ENCODE data around the gene DDX23.
"Not testable (repeated sequence)": the region's sequence is repeated elsewhere in the genome, so short reads cannot be mapped to it uniquely, and the experiment has no call there.

Gene DDX23

GRCh38 chr12:48858043-48858442 is 6.1 kb upstream of the DDX23 start:
- H3K4me1 ChIP-seq (ENCODE audit: control extremely low read depth in 1 of 4, control insufficient read depth in 4 of 4, insufficient read depth in 4 of 4, low read length in 3 of 4) = peaks cover under 1 to 2% (median under 1%) of the 10 kb centered on the region in 4 experiments
- 96% methylated on average over 7 of the region's 8 CpGs for WGBS (ENCODE audit: insufficient coverage)
- POLR2A ChIA-PET = interaction anchor here (1.4 to 2.5 kb wide), 2 partner anchors 7 to 32 kb away, joined by 4 to 12 read pairs; partner anchors contain the start of gene RND1
- no peak overlapping the region for H3K4me3 ChIP-seq (ENCODE audit: control insufficient read depth in 1 of 7, extremely low read depth in 1 of 7, insufficient read depth in 4 of 7, low read depth in 2 of 7, low read length in 6 of 7)
- H3K27me3 ChIP-seq (replicated peaks in 2 of 5; ENCODE audit: control insufficient read depth in 4 of 5, insufficient read depth in 5 of 5, low read length in 4 of 5) = peaks cover 0 to 1% (median 0%) of the 10 kb centered on the region in 5 experiments
- DNase-seq = no peak
- H3K36me3 ChIP-seq (ENCODE audit: control insufficient read depth in 4 of 4, insufficient read depth in 4 of 4, low read length in 3 of 4) = no peaks in the 10 kb centered on the region
- H3K27ac ChIP-seq (ENCODE audit: insufficient read depth in 1 of 2, low read depth in 1 of 2, low read length in 2 of 2, poor library complexity in 1 of 2, severe bottlenecking in 2 of 2) = no peak overlapping the region
- CTCF ChIA-PET = interaction anchor here (1.2 to 17.5 kb wide), 5 partner anchors 10 to 105 kb away, joined by 3 to 189 read pairs (median 5); no protein-coding TSS in a partner anchor
- H3K9me3 ChIP-seq (ENCODE audit: control extremely low read depth in 1 of 5, control insufficient read depth in 4 of 5, insufficient read depth in 2 of 5, low read depth in 1 of 5, low read length in 4 of 5) = no peaks in the 10 kb centered on the region

GRCh38 chr12:48857278-48857994 is 5.5 kb upstream of the DDX23 start:
- no peak overlapping the region for H3K4me3 ChIP-seq (ENCODE audit: control insufficient read depth in 1 of 7, extremely low read depth in 1 of 7, insufficient read depth in 4 of 7, low read depth in 2 of 7, low read length in 6 of 7)
- DNase-seq = no peak
- H3K36me3 ChIP-seq (ENCODE audit: control insufficient read depth in 4 of 4, insufficient read depth in 4 of 4, low read length in 3 of 4) = no peaks in the 10 kb centered on the region
- 87% methylated on average over 6 of the region's 13 CpGs for WGBS (ENCODE audit: insufficient coverage)
- no peaks in the 10 kb centered on the region for H3K9me3 ChIP-seq (ENCODE audit: control extremely low read depth in 1 of 5, control insufficient read depth in 4 of 5, insufficient read depth in 2 of 5, low read depth in 1 of 5, low read length in 4 of 5)
- ChIA-PET POLR2A (interaction anchor here (1.4 to 2.5 kb wide), 2 partner anchors 8 to 33 kb away, joined by 4 to 12 read pairs; partner anchors contain the start of gene RND1), CTCF (interaction anchor here (0.6 to 17.5 kb wide), 8 partner anchors 8 to 1168 kb away, joined by 3 to 189 read pairs (median 4); partner anchors contain the start of genes RACGAP1 and RND1)
- H3K27me3 ChIP-seq (replicated peaks in 2 of 5; ENCODE audit: control insufficient read depth in 4 of 5, insufficient read depth in 5 of 5, low read length in 4 of 5) = no peaks in the 10 kb centered on the region
- H3K27ac ChIP-seq (ENCODE audit: insufficient read depth in 1 of 2, low read depth in 1 of 2, low read length in 2 of 2, poor library complexity in 1 of 2, severe bottlenecking in 2 of 2) = no peak overlapping the region
- peaks cover 6 to 8% (median 7%) of the 10 kb centered on the region in 4 experiments for H3K4me1 ChIP-seq (ENCODE audit: control extremely low read depth in 1 of 4, control insufficient read depth in 4 of 4, insufficient read depth in 4 of 4, low read length in 3 of 4)

GRCh38 chr12:48856379-48856778 is 4.4 kb upstream of the DDX23 start:
- DNase-seq = no peak
- no peak overlapping the region for H3K4me3 ChIP-seq (ENCODE audit: control insufficient read depth in 1 of 7, extremely low read depth in 1 of 7, insufficient read depth in 4 of 7, low read depth in 2 of 7, low read length in 6 of 7)
- no peaks in the 10 kb centered on the region for H3K36me3 ChIP-seq (ENCODE audit: control insufficient read depth in 4 of 4, insufficient read depth in 4 of 4, low read length in 3 of 4)
- ChIA-PET POLR2A (interaction anchor here (2.5 kb wide), 1 partner anchor 9 kb away, joined by 12 read pairs; the partner anchor contains the start of gene RND1), CTCF (interaction anchor here (0.8 to 17.5 kb wide), 6 partner anchors 9 to 57 kb away, joined by 3 to 189 read pairs (median 6); partner anchors contain the start of gene RND1)
- no peaks in the 10 kb centered on the region for H3K27me3 ChIP-seq (replicated peaks in 2 of 5; ENCODE audit: control insufficient read depth in 4 of 5, insufficient read depth in 5 of 5, low read length in 4 of 5)
- H3K9me3 ChIP-seq (ENCODE audit: control extremely low read depth in 1 of 5, control insufficient read depth in 4 of 5, insufficient read depth in 2 of 5, low read depth in 1 of 5, low read length in 4 of 5) = no peaks in the 10 kb centered on the region
- peaks cover 6 to 12% (median 10%) of the 10 kb centered on the region in 4 experiments for H3K4me1 ChIP-seq (ENCODE audit: control extremely low read depth in 1 of 4, control insufficient read depth in 4 of 4, insufficient read depth in 4 of 4, low read length in 3 of 4)
- WGBS (ENCODE audit: insufficient coverage) = 100% methylated on average over 1 of the region's 2 CpGs
- H3K27ac ChIP-seq (ENCODE audit: insufficient read depth in 1 of 2, low read depth in 1 of 2, low read length in 2 of 2, poor library complexity in 1 of 2, severe bottlenecking in 2 of 2) = no peak overlapping the region

- H3K36me3 ChIP-seq (ENCODE audit: control insufficient read depth in 4 of 4, insufficient read depth in 4 of 4, low read length in 3 of 4); H3K27me3 ChIP-seq (replicated peaks in 2 of 5; ENCODE audit: control insufficient read depth in 4 of 5, insufficient read depth in 5 of 5, low read length in 4 of 5); H3K4me3 ChIP-seq (ENCODE audit: control insufficient read depth in 1 of 7, extremely low read depth in 1 of 7, insufficient read depth in 4 of 7, low read depth in 2 of 7, low read length in 6 of 7); DNase-seq; H3K27ac ChIP-seq (ENCODE audit: insufficient read depth in 1 of 2, low read depth in 1 of 2, low read length in 2 of 2, poor library complexity in 1 of 2, severe bottlenecking in 2 of 2); POLR2A ChIA-PET; H3K9me3 ChIP-seq (ENCODE audit: control extremely low read depth in 1 of 5, control insufficient read depth in 4 of 5, insufficient read depth in 2 of 5, low read depth in 1 of 5, low read length in 4 of 5): not testable (repeated sequence)
- CTCF ChIA-PET = interaction anchor here (1.5 to 17.5 kb wide), 10 partner anchors 11 to 123 kb away, joined by 3 to 189 read pairs (median 12); partner anchors contain the start of genes RND1 and WNT1
- H3K4me1 ChIP-seq (ENCODE audit: control extremely low read depth in 1 of 4, control insufficient read depth in 4 of 4, insufficient read depth in 4 of 4, low read length in 3 of 4) = peaks cover 8 to 22% (median 18%) of the 10 kb centered on the region in 4 experiments
- 99% methylated on average over 9 of the region's 10 CpGs for WGBS (ENCODE audit: insufficient coverage)
These were observed 3.0 kb upstream of the DDX23 start for GRCh38 chr12:48854932-48855331.

GRCh38 chr12:48854488-48854887 is 2.5 kb upstream of the DDX23 start:
- POLR2A ChIA-PET = interaction anchor here (2.5 kb wide), 1 partner anchor 11 kb away, joined by 13 read pairs; the partner anchor contains the start of gene RND1
- Histone ChIP-seq H3K4me1 (ENCODE audit: control extremely low read depth in 1 of 4, control insufficient read depth in 4 of 4, insufficient read depth in 4 of 4, low read length in 3 of 4) (peaks cover 8 to 24% (median 20%) of the 10 kb centered on the region in 4 experiments), H3K27ac (ENCODE audit: insufficient read depth in 1 of 2, low read depth in 1 of 2, low read length in 2 of 2, poor library complexity in 1 of 2, severe bottlenecking in 2 of 2) (no peak overlapping the region), H3K36me3 (ENCODE audit: control insufficient read depth in 4 of 4, insufficient read depth in 4 of 4, low read length in 3 of 4) (peaks cover 0 to 6% (median 0%) of the 10 kb centered on the region in 4 experiments), H3K4me3 (ENCODE audit: control insufficient read depth in 1 of 7, extremely low read depth in 1 of 7, insufficient read depth in 4 of 7, low read depth in 2 of 7, low read length in 6 of 7) (no peak overlapping the region), H3K9me3 (ENCODE audit: control extremely low read depth in 1 of 5, control insufficient read depth in 4 of 5, insufficient read depth in 2 of 5, low read depth in 1 of 5, low read length in 4 of 5) (no peaks in the 10 kb centered on the region), H3K27me3 (replicated peaks in 2 of 5; ENCODE audit: control insufficient read depth in 4 of 5, insufficient read depth in 5 of 5, low read length in 4 of 5) (no peaks in the 10 kb centered on the region)
- DNase-seq = no peak
- 83% methylated on average over 1 of the region's 4 CpGs for WGBS (ENCODE audit: insufficient coverage)
- CTCF ChIA-PET = interaction anchor here (1.8 to 17.5 kb wide), 14 partner anchors 11 to 140 kb away, joined by 5 to 189 read pairs (median 12); partner anchors contain the start of genes RND1 and WNT1

GRCh38 chr12:48852734-48853688 is 1.0 kb upstream of the DDX23 start:
- 0% methylated on average over 7 of the region's 11 CpGs for WGBS (ENCODE audit: insufficient coverage)
- DNase-seq = peak; percentile 92 to 96 (median 93)
- Histone ChIP-seq H3K36me3 (ENCODE audit: control insufficient read depth in 4 of 4, insufficient read depth in 4 of 4, low read length in 3 of 4) (peaks cover 0 to 7% (median 2%) of the 10 kb centered on the region in 4 experiments), H3K4me3 (ENCODE audit: control insufficient read depth in 1 of 7, extremely low read depth in 1 of 7, insufficient read depth in 4 of 7, low read depth in 2 of 7, low read length in 6 of 7) (peak overlapping the region; percentile 13 to 99 (median 95)), H3K4me1 (ENCODE audit: control extremely low read depth in 1 of 4, control insufficient read depth in 4 of 4, insufficient read depth in 4 of 4, low read length in 3 of 4) (peaks cover 8 to 24% (median 21%) of the 10 kb centered on the region in 4 experiments), H3K9me3 (ENCODE audit: control extremely low read depth in 1 of 5, control insufficient read depth in 4 of 5, insufficient read depth in 2 of 5, low read depth in 1 of 5, low read length in 4 of 5) (no peaks in the 10 kb centered on the region), H3K27ac (ENCODE audit: insufficient read depth in 1 of 2, low read depth in 1 of 2, low read length in 2 of 2, poor library complexity in 1 of 2, severe bottlenecking in 2 of 2) (peak overlapping the region in 1 of 2 experiments; percentile 93), H3K27me3 (replicated peaks in 2 of 5; ENCODE audit: control insufficient read depth in 4 of 5, insufficient read depth in 5 of 5, low read length in 4 of 5) (no peaks in the 10 kb centered on the region)
- ChIA-PET POLR2A (interaction anchor here (2.5 kb wide), 1 partner anchor 13 kb away, joined by 13 read pairs; the partner anchor contains the start of gene RND1), CTCF (interaction anchor here (0.7 to 17.5 kb wide), 43 partner anchors 12 to 148 kb away, joined by 3 to 189 read pairs (median 7); partner anchors contain the start of genes ARF3, FKBP11, RND1 and WNT1)

Measured in common myeloid progenitor, CD34-positive (primary cell).